ENCODE results near the gene RPRD1A. TPM values are rescaled to one million over a fixed set of nuclear protein-coding genes. Genes with fewer than 3 reads are reported as not detected.
"Not testable (repeated sequence)": the region's sequence is repeated elsewhere in the genome, so short reads cannot be mapped to it uniquely, and the experiment has no call there.

RPRD1A gene
- polyA plus RNA-seq, 1 donor (not counting 4 experiments of a cell fraction or from before 2014, with no cell fraction given), result 55.5 TPM

- TF ChIP-seq EZH2 (IDR thresholded peaks at IDR 0.05; ENCODE audit: low read length), result no peak
- TF ChIP-seq, protein P1, sequence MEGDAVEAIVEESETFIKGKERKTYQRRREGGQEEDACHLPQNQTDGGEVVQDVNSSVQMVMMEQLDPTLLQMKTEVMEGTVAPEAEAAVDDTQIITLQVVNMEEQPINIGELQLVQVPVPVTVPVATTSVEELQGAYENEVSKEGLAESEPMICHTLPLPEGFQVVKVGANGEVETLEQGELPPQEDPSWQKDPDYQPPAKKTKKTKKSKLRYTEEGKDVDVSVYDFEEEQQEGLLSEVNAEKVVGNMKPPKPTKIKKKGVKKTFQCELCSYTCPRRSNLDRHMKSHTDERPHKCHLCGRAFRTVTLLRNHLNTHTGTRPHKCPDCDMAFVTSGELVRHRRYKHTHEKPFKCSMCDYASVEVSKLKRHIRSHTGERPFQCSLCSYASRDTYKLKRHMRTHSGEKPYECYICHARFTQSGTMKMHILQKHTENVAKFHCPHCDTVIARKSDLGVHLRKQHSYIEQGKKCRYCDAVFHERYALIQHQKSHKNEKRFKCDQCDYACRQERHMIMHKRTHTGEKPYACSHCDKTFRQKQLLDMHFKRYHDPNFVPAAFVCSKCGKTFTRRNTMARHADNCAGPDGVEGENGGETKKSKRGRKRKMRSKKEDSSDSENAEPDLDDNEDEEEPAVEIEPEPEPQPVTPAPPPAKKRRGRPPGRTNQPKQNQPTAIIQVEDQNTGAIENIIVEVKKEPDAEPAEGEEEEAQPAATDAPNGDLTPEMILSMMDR (optimal IDR thresholded peaks at IDR 0.05 in 1 of 3, IDR thresholded peaks at IDR 0.05 in 1 of 3, conservative IDR thresholded peaks at IDR 0.05 in 1 of 3; ENCODE audit: extremely low read depth in 1 of 3, insufficient read depth in 2 of 3, low read length in 3 of 3), result no peak
- dilution Hi-C loops (cut with MboI; ENCODE audit: extremely low pct_ligation_motif_present, low sequenced_read_pairs), result no loop called here
- Histone ChIP-seq H3K9me3 (ENCODE audit: control insufficient read depth, low read depth, low read length) (no peaks in the 10 kb centered on the region), H3K4me1 (ENCODE audit: control insufficient read depth, extremely low read depth, insufficient read depth, low read length) (peaks cover 9% of the 10 kb centered on the region), H3K9me1 (ENCODE audit: control insufficient read depth, extremely low read depth, insufficient read depth, low read length) (no peaks in the 10 kb centered on the region), H3K27ac (ENCODE audit: control insufficient read depth, insufficient read depth, low read length) (no peak overlapping the region), H3K4me3 (ENCODE audit: control insufficient read depth in 2 of 3, extremely low read depth in 1 of 3, insufficient read depth in 2 of 3, low read depth in 1 of 3, low read length in 3 of 3) (no peak overlapping the region), H3K4me2 (ENCODE audit: control insufficient read depth, extremely low read depth, insufficient read depth, low read depth, low read length) (no peak overlapping the region), H3K9ac (ENCODE audit: control insufficient read depth, extremely low read depth, insufficient read depth, low read length) (no peak overlapping the region), H3K79me2 (ENCODE audit: control insufficient read depth, insufficient read depth, low read length) (no peaks in the 10 kb centered on the region), H2AFZ (ENCODE audit: control insufficient read depth, low read length) (no peak overlapping the region), H4K20me1 (ENCODE audit: control insufficient read depth, extremely low read depth, insufficient read depth, low read length) (no peaks in the 10 kb centered on the region), H3K36me3 (ENCODE audit: control insufficient read depth in 2 of 2, extremely low read depth in 1 of 2, insufficient read depth in 2 of 2, low read length in 2 of 2) (no peaks in the 10 kb centered on the region), H3K27me3 (ENCODE audit: control insufficient read depth, extremely low read depth, insufficient read depth, low read length) (no peaks in the 10 kb centered on the region)
- no peak for FAIRE-seq
- no peak for DNase-seq (ENCODE audit: low read depth, low spot score)
Measured at GRCh38 chr18:36085195-36085594, 17.8 kb upstream of the RPRD1A start.

GRCh38 chr18:36083729-36084128, 16.4 kb upstream of the RPRD1A start:
- Histone ChIP-seq H3K9me3 (ENCODE audit: control insufficient read depth, low read depth, low read length) (no peaks in the 10 kb centered on the region), H3K4me3 (ENCODE audit: control insufficient read depth in 2 of 3, extremely low read depth in 1 of 3, insufficient read depth in 2 of 3, low read depth in 1 of 3, low read length in 3 of 3) (no peak overlapping the region), H3K4me1 (ENCODE audit: control insufficient read depth, extremely low read depth, insufficient read depth, low read length) (peaks cover 3% of the 10 kb centered on the region), H3K79me2 (ENCODE audit: control insufficient read depth, insufficient read depth, low read length) (no peaks in the 10 kb centered on the region), H3K9me1 (ENCODE audit: control insufficient read depth, extremely low read depth, insufficient read depth, low read length) (no peaks in the 10 kb centered on the region), H3K27me3 (ENCODE audit: control insufficient read depth, extremely low read depth, insufficient read depth, low read length) (no peaks in the 10 kb centered on the region), H2AFZ (ENCODE audit: control insufficient read depth, low read length) (no peak overlapping the region), H3K4me2 (ENCODE audit: control insufficient read depth, extremely low read depth, insufficient read depth, low read depth, low read length) (no peak overlapping the region), H4K20me1 (ENCODE audit: control insufficient read depth, extremely low read depth, insufficient read depth, low read length) (no peaks in the 10 kb centered on the region), H3K36me3 (ENCODE audit: control insufficient read depth in 2 of 2, extremely low read depth in 1 of 2, insufficient read depth in 2 of 2, low read length in 2 of 2) (no peaks in the 10 kb centered on the region), H3K9ac (ENCODE audit: control insufficient read depth, extremely low read depth, insufficient read depth, low read length) (no peak overlapping the region), H3K27ac (ENCODE audit: control insufficient read depth, insufficient read depth, low read length) (no peak overlapping the region)
- no peak for TF ChIP-seq EZH2 (IDR thresholded peaks at IDR 0.05; ENCODE audit: low read length)
- TF ChIP-seq, protein P1 (optimal IDR thresholded peaks at IDR 0.05 in 1 of 3, IDR thresholded peaks at IDR 0.05 in 1 of 3, conservative IDR thresholded peaks at IDR 0.05 in 1 of 3; ENCODE audit: extremely low read depth in 1 of 3, insufficient read depth in 2 of 3, low read length in 3 of 3), result no peak
- DNase-seq (ENCODE audit: low read depth, low spot score), result no peak
- no peak for FAIRE-seq
- dilution Hi-C loops (cut with MboI; ENCODE audit: extremely low pct_ligation_motif_present, low sequenced_read_pairs), result no loop called here

DNA sequence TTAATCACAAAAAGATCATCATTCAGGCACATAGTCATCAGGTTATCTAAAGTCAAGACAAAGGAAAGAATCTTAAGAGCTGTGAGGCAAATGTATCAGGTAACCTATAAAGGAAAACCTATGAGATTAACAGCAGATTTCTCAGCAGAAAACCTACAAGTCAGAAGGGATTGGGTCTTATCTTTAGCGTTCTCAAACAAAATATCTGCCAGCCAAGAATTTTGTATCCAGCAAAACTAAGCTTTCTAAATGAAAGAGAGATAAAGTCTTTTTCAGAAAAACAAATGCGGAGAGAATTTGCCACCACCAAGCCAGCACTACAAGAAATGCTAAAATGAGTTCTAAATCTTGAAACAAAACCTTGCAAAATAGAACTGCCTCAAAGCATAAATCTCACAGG, 13.8 kb upstream of the RPRD1A start:
- H3K4me3 ChIP-seq (ENCODE audit: control insufficient read depth in 2 of 3, extremely low read depth in 1 of 3, insufficient read depth in 2 of 3, low read depth in 1 of 3, low read length in 3 of 3); H3K9ac ChIP-seq (ENCODE audit: control insufficient read depth, extremely low read depth, insufficient read depth, low read length); H3K4me2 ChIP-seq (ENCODE audit: control insufficient read depth, extremely low read depth, insufficient read depth, low read depth, low read length); H4K20me1 ChIP-seq (ENCODE audit: control insufficient read depth, extremely low read depth, insufficient read depth, low read length); dilution Hi-C loops (cut with MboI; ENCODE audit: extremely low pct_ligation_motif_present, low sequenced_read_pairs); H3K9me3 ChIP-seq (ENCODE audit: control insufficient read depth, low read depth, low read length); H3K27ac ChIP-seq (ENCODE audit: control insufficient read depth, insufficient read depth, low read length); H3K4me1 ChIP-seq (ENCODE audit: control insufficient read depth, extremely low read depth, insufficient read depth, low read length); FAIRE-seq; H2AFZ ChIP-seq (ENCODE audit: control insufficient read depth, low read length); DNase-seq (ENCODE audit: low read depth, low spot score); H3K36me3 ChIP-seq (ENCODE audit: control insufficient read depth in 2 of 2, extremely low read depth in 1 of 2, insufficient read depth in 2 of 2, low read length in 2 of 2); H3K79me2 ChIP-seq (ENCODE audit: control insufficient read depth, insufficient read depth, low read length); H3K9me1 ChIP-seq (ENCODE audit: control insufficient read depth, extremely low read depth, insufficient read depth, low read length); H3K27me3 ChIP-seq (ENCODE audit: control insufficient read depth, extremely low read depth, insufficient read depth, low read length): not testable (repeated sequence)

Data from keratinocyte (primary cell).